GM18907 (cell line): Measurements from ENCODE around the gene ST6GAL1.

ENCODE experiments used
- ATAC-seq: cut with Tn5 transposase; IDR thresholded peaks from one replicate; pipeline ENCODE4 v1.9.1; 2021; ENCODE audit warnings: mild to moderate bottlenecking, moderate library complexity; ENCODE audit not compliant: unreplicated experiment

Gene ST6GAL1

DNA sequence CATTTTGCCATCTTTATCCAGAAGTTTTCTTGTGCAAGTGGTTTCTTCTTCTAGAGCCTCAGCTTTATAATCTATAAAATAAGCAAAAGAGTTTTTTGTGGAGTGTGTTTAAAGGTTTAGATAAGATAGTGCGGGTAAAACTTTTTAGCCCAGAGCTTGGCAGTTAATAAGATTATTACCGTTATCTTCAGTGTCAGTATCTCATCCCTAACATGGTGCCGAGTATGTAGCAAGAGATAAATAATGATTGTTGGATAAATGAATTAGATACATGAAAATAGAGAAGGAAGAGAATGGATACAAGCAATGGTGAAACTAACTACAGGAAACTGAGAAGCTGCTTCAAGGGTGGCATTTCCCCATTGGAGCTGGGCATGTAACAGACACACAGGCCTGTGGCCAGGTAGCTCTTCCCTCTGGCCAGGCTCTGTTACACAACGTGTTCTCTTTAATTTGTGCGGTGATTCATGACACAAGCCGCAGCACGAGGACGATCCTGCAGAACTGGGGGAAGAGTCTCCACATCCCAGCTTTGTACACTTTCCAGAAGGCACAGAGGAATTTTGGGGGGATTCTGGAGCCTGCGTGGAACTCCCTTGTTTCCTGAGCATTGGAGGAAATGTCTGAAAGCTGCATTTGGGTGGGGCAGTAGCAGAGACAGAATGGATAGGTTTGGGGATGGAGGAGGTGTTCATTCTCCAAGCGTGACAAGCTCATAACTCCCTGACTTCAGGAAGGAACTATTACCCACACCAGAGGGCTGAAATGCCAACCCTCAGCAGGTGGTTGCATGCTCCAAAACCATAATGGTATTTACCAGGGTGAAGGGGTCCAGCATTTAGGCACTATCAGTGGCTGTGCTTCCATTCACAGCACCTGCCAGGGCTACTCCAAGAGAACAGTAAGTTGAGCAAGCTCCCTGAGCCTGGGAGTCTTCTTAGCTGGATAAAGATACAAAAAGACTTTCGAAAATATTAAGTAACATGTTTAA, 14.2 kb upstream of the ST6GAL1 start:
- ATAC-seq, result no peak

DNA sequence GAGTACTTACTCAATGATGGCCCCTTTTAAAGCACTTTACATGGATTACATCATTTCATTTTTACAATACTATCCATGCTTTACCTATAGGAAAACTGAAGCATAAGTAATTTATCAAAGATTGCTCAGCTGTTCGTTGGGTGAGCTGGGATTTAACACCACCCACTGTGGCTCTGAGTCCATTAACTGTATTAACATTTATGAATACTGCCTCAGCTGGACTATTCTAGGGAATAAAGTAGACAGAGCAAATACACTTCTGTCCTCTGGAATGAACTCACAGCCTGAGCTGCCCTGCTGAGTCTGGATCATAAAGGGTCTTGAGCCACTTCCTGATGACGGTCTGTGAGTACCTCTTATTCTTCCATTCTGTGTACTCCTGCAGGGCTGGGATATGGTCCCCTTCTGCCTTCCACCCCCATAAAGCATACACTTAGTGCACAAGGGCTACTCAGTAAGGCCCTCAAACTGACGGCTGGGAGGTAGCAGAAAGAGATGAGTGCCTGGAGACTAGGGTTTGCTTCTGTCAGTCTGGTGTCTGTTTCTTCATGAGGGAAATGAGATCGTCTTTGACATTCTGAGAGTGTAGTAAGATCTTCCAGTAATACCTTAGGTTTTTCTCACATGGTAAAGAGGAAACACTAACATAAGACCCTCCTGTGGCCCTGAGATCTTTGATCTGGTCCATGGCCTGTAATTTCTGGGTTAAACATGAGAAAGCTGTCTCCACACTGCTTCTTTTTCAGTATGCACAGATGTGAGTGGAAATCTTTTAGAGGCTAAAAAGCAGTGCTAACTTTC, 12.6 kb upstream of the ST6GAL1 start:
- no peak for ATAC-seq

DNA sequence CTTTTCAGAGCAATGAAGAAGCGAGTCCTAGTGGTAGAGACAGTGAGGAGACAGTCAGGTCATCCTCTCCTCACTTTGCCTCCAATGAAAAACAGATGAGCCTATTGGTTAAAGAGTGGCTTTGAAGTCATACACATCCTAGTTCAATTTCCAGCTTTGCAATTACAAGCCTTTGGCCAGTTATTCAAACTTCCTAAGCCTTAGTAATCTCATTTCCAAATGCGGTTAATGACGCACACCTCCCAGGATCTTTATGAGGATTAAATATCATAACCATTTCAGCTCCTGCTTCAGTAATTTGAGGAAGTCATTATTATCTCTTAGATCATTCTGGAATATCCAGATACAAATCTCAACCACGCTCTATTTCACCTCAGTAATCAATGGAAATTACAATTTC, 10.0 kb upstream of the ST6GAL1 start:
- ATAC-seq, result no peak

DNA sequence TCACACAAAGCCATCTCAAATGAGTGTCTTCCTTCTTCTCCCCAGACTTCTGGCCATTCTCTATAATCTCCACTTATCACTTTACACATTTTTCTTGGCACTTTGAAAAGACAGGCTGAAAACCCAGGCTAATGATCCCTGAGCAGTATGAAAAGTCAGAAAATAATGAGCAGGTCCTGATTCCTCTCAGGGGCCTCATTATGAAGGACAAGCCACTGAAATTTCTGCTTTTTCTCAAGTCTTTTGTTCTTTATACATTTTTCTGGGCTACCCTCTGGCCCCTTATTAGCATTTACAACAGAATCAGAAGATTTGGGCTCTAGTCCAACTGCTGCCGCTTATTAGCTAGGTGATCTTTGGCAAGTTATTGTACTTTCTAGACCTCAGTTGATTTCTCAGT, 9.5 kb upstream of the ST6GAL1 start:
- no peak for ATAC-seq

DNA sequence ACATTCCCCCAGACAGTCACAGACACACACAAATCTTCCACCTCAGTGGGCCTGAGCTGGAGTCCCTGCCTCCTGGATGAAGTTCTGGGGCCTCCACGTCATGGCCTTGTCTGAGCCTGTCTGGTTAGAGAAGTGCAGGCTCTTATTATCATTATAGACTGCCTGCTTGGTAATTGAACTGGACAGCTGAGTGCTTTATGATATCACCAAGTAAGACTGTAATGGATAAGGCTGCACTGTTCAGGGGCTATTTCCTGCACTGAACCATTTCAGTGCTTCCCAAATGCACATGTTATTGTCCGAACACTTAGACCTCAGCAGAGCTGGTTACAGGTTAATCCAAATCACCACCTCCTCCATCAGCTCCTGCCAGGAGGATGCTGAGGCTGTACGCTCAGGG, 8.7 kb upstream of the ST6GAL1 start:
- no peak for ATAC-seq

DNA sequence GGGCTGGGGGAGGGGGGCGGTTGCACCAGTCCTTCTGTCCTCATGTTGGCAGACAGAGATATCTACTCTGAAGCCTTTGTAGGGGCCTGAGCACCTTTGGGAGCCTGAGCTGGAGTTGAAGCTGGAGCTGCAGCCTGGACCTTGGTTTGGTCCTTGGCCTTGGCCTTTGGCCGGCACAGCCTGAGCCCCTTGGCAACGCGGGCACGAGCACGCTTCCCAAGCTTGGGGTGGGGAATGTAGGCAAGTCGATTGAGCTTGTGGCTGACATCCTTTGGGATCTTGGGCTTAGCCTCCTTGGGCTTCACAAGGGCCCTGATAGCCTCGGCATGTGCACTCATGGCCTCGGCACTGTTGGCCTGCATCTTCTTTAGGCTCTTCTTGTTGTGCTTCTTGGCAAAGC, 8.1 kb upstream of the ST6GAL1 start:
- ATAC-seq, result no peak

DNA sequence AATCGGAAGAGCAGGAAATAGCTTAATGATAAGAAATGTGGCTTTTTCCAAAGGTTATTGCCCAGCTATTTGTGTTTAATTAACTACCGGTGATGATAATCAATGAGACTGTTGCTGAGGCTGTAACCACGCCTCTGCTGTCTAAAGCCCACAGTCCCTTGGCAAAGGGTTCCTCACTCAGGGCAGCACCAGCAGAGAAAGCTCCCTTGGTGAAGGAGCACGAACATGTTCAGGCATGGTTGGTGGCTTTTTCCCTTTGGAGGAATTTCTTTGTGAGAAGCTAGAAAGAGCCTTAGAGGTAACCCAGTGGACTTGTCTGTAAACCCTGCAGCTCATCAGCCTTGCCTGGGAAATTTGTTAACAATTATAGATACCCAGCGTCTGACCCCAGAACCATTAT, 7.5 kb upstream of the ST6GAL1 start:
- ATAC-seq, result no peak

DNA sequence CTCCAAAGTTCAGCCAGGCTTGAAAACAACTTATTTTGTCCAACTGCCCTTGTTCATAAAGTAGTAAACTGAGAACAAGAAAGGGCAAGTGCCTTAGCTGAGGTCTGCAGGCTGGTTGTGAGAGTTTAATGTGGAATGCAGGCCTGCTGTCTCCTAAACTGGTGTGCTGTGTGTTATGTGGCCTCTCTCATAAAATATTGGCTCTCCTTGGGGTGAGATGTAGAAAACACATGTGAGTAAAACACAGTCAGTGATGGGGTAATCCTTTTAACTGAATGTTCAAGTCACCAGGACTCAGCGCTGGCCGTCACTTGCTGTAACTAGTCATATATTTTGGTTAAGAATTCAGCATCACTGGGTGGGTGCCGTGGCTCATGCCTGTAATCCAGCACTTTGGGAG, 7.1 kb upstream of the ST6GAL1 start:
- ATAC-seq, result no peak

DNA sequence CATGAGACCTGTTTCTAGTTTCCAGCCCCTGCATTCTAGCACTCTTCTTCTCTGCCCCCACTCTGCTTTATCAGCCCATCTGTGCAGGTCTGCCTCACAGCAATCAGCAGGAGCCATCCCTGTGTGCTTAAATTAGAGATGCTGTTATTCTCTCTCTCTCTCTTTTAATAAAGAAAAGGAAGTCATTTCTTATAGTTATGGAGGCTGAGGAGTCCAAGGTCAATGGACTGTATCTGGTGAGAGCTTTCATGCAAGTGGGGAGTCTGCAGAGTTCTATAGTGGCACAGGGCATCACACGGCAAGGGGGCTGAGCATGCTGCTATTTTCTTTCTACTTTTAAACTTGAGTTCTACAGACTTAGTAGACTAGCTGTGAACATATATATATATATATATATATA, 4.5 kb upstream of the ST6GAL1 start:
- no peak for ATAC-seq

DNA sequence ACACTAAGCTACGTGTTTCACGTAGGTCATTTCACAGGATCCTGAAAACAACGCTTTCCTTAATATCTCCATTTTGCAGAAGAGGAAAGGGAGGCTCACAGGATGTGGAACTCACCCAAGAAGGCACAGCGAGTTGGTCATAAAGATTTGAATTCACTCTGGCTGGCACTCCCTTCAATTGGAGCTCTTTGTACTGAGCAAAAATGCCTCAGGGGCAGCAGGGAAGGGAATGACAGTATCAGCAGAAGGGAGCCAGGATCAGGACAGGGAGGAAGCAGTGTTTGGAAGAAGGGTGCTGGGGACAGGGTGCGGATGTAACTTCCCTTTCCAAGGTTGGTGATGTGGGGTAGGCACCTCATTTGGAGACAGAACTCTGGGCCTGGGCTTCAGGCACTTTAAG, 1.1 kb upstream of the ST6GAL1 start:
- no peak for ATAC-seq

DNA sequence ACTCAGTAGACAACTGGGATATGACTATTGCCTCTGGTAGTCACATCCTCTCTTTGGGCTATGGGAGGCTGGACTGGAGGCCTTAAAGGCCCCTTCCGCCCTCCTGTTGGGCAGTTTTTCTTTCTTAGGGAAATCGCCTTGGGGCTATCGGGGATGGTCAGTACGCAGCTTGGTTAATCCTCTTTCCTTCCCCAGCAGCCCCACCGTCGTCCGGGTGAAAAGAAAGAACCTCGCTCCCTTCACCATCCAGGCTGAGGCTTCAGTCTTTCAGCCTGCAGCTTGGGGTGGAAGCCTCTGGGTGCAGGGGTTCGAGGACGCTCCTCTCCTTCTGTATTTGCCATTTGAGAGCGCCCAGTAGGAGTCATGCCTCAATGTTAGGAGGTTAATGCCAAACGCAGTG, 641 bp upstream of the ST6GAL1 start:
- ATAC-seq, result no peak

DNA sequence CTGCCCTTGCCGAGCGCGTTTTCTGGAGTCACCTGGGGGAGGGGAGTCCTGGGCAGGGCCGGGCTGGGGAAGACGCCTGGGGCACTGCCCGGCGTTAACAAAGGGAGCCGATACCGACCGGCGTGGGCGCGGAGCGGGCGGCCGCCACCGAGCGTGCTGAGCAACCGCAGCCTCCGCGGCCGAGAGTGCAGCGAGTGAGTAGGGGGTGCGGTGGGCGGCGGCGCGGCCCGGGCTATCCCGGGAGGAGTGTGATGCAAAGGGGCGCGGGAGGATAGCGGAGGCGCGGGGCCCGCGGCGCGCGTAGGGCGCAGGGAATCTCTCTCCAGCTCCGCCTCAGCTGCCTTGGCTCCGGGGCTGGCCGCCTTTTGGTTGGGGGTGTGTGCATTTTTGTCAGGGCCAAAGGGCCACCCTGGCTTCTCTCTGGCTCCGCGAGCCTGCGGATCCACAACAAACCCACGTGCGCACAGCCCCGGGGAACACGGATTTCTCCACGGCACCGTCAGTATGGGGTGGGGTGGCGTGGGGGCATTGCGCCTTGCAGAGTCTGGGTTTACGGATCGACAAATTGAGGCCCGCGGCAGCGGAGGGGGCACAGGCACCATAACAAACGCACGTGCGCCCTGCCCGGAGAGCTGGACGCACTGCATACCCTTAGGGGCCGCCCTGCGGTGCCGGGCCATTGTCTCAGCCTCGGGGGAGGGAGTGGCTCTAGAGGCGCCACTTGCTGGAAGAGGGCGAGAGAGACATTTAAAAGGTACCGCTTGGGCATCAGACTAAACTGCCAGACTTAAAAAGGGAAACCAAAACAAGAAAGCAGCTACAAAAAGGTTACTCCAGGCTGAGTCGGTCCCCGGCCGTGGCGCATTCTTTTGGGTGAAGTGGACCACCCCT, 560 bp downstream of the ST6GAL1 start:
- peak; percentile 77 for ATAC-seq

DNA sequence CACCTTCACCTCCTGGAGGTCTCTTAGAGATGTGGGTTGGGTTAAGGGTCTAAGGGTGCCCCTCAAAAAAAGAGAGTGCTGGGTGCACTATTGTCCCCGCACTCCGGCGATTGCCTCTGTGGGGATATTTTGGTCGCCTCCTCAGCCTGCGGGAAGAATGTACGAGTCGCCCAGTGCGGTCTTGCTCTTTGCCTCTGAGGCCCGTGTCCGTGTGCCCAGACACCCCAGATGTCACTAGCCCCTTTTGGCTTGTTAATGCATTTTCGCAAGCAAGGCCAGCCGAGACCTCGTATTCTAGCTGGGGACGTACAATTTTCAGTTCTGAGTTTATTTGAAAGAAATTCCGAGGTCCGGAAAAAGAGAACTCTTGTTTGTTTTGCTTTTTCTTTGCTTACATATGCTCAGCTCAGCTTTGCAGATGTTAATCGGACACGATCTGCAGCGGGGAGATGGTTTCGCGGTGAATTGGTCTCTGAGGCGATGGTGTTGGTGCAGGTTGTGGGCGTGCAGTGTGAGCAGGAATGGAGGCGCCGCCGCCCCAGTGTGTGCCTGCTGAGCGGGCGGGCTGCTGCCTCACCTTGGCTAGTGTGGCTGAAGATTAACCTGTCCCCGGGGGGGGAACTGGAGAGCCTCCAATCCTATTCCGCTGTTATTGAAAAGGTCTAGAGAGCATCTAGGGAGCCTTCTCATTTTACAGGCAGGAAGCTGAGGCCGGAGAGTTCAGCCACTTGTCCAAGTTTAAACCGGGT, 1.4 kb downstream of the ST6GAL1 start:
- ATAC-seq, result peak; percentile 46

DNA sequence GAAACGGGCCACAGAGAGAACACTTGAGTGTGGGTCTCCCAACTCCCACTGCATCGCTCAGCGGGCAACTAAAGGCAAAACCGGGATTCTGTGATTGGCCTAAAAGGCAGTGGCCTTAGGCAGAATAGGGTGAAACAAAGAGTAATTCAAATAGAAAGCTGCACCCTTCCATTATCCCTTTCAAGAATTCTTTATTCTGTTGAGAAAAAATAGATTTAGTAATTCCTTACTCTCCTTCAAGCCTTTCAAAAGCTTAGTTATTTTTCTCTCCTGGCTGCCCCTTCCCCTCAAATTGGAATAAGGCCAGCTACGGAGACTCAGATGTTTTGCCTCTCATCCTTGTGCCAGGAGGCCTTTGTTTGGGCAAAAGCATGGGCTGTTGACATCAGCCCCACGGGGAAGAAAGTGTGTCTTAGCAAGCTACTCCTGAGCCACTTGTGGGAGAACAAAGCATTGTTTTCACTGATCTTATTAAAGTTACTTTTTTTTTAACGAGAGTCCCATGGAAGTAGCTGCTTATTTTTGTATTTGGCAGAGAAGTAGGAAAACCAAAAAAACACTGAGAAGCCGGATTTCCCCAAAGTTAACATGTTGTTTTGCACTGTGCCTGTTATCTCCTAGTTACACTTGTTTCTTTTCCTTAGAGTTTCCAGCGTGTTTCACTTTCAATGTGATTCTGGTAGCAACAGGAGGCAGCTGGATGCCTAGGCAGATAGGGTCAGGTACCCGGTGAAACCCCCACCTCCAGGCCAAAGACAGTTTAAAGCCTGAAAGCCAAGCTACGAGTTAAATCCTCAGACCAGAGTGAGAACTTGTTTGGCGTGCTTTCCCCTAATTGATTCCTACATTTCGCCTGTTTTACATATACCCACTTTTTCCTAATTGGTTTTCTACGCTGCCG, 2.2 kb downstream of the ST6GAL1 start:
- ATAC-seq, result no peak

DNA sequence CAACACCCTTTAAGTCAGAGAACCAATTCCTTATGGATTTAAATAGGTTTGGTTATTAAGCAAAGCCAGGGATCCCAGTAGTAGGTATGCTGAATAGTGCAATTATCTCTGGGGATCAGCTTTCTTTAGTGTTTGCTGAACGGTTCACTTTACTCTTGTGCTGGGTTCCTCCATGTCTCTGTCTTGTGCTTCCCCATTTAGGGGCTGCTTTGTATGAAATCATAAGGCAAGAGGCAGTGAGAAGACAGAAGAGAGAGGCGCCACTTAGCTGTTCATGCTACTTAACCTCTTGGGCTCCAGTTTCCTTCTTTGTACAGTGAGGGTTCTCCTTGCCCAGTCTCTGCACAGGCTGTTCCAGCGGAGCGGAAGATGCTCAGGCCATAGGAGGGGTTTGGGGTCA, 3.5 kb downstream of the ST6GAL1 start:
- ATAC-seq, result no peak

DNA sequence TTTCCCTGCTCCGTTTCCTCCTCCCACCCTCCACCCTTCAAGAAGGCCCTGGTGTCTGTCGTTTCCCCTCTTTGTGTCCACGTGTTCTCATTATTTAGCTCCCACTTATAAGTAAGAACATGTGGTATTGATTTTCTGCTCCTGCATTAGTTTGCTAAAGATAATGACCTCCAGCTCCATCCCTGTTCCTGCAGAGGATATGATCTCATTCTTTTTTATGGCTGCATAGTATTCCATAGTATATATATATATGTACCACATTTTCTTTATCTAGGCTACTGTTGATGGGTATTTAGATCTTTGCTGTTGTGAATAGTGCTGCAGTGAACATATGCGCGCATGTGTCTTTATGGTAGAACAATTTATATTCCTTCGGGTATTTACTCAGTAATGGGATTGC, 4.8 kb downstream of the ST6GAL1 start:
- ATAC-seq, result no peak

DNA sequence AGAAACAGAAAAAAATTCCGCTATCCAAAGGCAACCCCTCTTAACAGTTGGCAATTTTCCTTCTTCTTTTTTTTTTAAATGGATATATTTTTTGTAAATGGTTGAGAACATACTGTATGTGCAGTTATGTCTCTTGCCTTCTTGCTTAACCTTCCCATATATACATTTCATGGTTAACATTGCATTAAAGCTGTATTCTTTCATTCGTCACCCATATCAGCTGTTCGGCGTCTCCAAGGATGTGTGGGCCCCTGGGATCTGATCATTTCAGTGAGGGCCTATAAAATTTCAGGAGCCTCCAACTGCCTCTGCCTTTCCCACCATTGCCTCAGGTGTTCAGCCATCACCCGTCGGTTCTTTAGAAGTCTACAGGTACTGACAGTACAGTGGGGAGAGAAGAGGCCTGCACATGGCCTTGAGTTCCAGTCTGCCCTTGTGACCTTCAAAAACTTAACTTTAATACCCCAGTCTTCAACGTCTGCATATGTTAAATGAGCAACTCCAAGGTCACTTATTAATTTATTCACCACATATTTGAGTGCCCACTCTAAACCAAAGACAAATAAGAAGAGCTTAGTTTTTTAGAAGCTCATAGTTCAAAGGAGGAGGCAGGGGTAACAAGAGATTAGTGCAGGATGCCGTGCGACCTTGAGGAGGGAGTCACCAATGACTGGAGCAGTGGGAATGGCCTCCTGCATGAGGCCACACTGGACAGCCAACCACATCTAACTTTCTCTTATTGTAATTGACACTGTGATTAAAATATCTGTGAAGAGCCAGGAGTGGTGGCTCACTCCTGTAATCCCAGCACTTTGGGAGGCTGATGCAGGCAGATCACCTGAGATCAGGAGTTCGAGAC, 6.9 kb downstream of the ST6GAL1 start:
- ATAC-seq, result no peak

DNA sequence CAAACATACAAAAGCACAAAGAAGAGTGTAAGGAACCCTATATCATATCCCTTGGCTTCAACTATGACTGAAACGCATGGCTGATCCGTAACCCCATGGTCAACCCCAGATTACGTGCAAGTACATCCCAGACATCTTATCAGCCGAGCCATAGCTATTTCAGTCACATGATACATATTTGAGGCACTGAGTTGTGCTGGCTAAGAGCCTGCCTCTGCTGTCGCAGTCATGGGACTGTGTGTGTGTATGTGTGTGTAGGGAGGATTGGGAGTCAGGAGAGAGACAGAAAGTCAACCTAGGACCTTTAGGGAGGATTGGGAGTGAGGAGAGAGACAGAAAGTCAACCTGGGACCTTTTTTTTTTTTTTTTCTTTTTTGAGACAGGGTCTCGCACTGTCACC, 8.4 kb downstream of the ST6GAL1 start:
- no peak for ATAC-seq
